Skin epidermis (tissue), 12 donors: ENCODE results near the gene FAM180A.
"Not testable (repeated sequence)": the region's sequence is repeated elsewhere in the genome, so short reads cannot be mapped to it uniquely, and the experiment has no call there.

ENCODE experiments used
- H3K27ac ChIP-seq, 21 experiments: fragments of 200-600 bp; sonication (generic) in 11 of 21; one replicate each; pipeline ENCODE4 v1.5.0; 2020; ENCODE audit warnings: mild to moderate bottlenecking in 3 of 21, inconsistent platforms in 2 of 21, moderate library complexity in 2 of 21
- H3K4me3 ChIP-seq, 7 experiments: fragments of 200-600 bp; sonication (generic) in 2 of 7; one replicate each; pipeline ENCODE4 v1.5.0; 2020; ENCODE audit warnings: inconsistent platforms in 2 of 7, mild to moderate bottlenecking in 2 of 7, moderate library complexity in 1 of 7

The FAM180A gene

GRCh38 chr7:135748770-135749169 lies at the start of gene FAM180A:
FAM180A (minus strand) TSS chr7:135748813; CDS start chr7:135748580, 233 bp downstream.
- peak within 1 kb of the TSS in 6 of 7 experiments; percentile 2 to 36 (median 15) for H3K4me3 ChIP-seq
- peak within 1 kb of the TSS in 18 of 21 experiments; percentile 29 to 80 (median 66) for H3K27ac ChIP-seq

- Histone ChIP-seq H3K4me3 (no peak overlapping the region), H3K27ac (no peak overlapping the region)
These were observed 49.5 kb upstream of the FAM180A start for GRCh38 chr7:135798095-135798494.

GRCh38 chr7:135795846-135796570 lies 47.4 kb upstream of the FAM180A start:
- no peak overlapping the region for H3K4me3 ChIP-seq
- peak overlapping the region in 3 of 21 experiments; percentile 16 to 43 (median 23) for H3K27ac ChIP-seq

GRCh38 chr7:135793841-135794240 lies 45.2 kb upstream of the FAM180A start:
- Histone ChIP-seq H3K4me3 (no peak overlapping the region), H3K27ac (no peak overlapping the region)

- no peak overlapping the region for H3K4me3 ChIP-seq
These were observed 44.3 kb upstream of the FAM180A start for GRCh38 chr7:135792866-135793265.

GRCh38 chr7:135792363-135792668 lies 43.7 kb upstream of the FAM180A start:
- H3K4me3 ChIP-seq: no peak overlapping the region
- no peak overlapping the region for H3K27ac ChIP-seq

More at GRCh38 chr7:135792866-135793265, 44.3 kb upstream of the FAM180A start:
- H3K27ac ChIP-seq: no peak overlapping the region

GRCh38 chr7:135791543-135792362 lies 43.1 kb upstream of the FAM180A start:
- Histone ChIP-seq H3K4me3 (no peak overlapping the region), H3K27ac (no peak overlapping the region)

GRCh38 chr7:135790371-135790977 lies 41.9 kb upstream of the FAM180A start:
- H3K27ac ChIP-seq: no peak overlapping the region
- no peak overlapping the region for H3K4me3 ChIP-seq

- H3K4me3 ChIP-seq: no peak overlapping the region
These were observed 41.3 kb upstream of the FAM180A start for GRCh38 chr7:135789956-135790355.

GRCh38 chr7:135789431-135789830 lies 40.8 kb upstream of the FAM180A start:
- Histone ChIP-seq H3K27ac (no peak overlapping the region), H3K4me3 (no peak overlapping the region)

More at GRCh38 chr7:135789956-135790355, 41.3 kb upstream of the FAM180A start:
- no peak overlapping the region for H3K27ac ChIP-seq

- Histone ChIP-seq H3K4me3 (no peak overlapping the region), H3K27ac (no peak overlapping the region)
These were observed 38.3 kb upstream of the FAM180A start for GRCh38 chr7:135786911-135787310.

GRCh38 chr7:135785065-135785464 lies 36.5 kb upstream of the FAM180A start:
- H3K27ac ChIP-seq: no peak overlapping the region

GRCh38 chr7:135784013-135784412 lies 35.4 kb upstream of the FAM180A start:
- H3K27ac ChIP-seq: no peak overlapping the region

More at GRCh38 chr7:135785065-135785464, 36.5 kb upstream of the FAM180A start:
- H3K4me3 ChIP-seq: no peak overlapping the region

GRCh38 chr7:135782801-135783200 lies 34.2 kb upstream of the FAM180A start:
- Histone ChIP-seq H3K27ac (no peak overlapping the region), H3K4me3 (no peak overlapping the region)

More at GRCh38 chr7:135784013-135784412, 35.4 kb upstream of the FAM180A start:
- H3K4me3 ChIP-seq: no peak overlapping the region

- no peak overlapping the region for H3K4me3 ChIP-seq
- no peak overlapping the region for H3K27ac ChIP-seq
These were observed 33.8 kb upstream of the FAM180A start for GRCh38 chr7:135782377-135782776.

GRCh38 chr7:135777626-135778398 lies 29.2 kb upstream of the FAM180A start:
- H3K4me3 ChIP-seq: no peak overlapping the region
- no peak overlapping the region for H3K27ac ChIP-seq

- H3K4me3 ChIP-seq, H3K27ac ChIP-seq: not testable (repeated sequence)
These were observed 27.3 kb upstream of the FAM180A start for GRCh38 chr7:135775915-135776314.

GRCh38 chr7:135775230-135775629 lies 26.6 kb upstream of the FAM180A start:
- Histone ChIP-seq H3K27ac (no peak overlapping the region), H3K4me3 (no peak overlapping the region)

GRCh38 chr7:135774284-135774683 lies 25.7 kb upstream of the FAM180A start:
- no peak overlapping the region for H3K4me3 ChIP-seq
- peak overlapping the region in 3 of 21 experiments; percentile 11 to 47 (median 13) for H3K27ac ChIP-seq

GRCh38 chr7:135773464-135773863 lies 24.9 kb upstream of the FAM180A start:
- no peak overlapping the region for H3K4me3 ChIP-seq

More at GRCh38 chr7:135773464-135773863, 24.9 kb upstream of the FAM180A start:
- peak overlapping the region in 1 of 21 experiments; percentile 47 for H3K27ac ChIP-seq
